LHCN-M2 (cell line): ENCODE measurements around the gene CFAP20. TPM values are rescaled to one million over a fixed set of nuclear protein-coding genes. Genes with fewer than 3 reads are reported as not detected.

Experiments
- DNase-seq: peaks from one replicate; pipeline ENCODE4 v3.0.0-alpha.2; 2012; ENCODE audit warnings: low read depth
- total RNA-seq: library from RNA; depleted of rRNA; stranded (reverse); fragments of >200 nt; gene quantifications from 2 replicates; pipeline ENCODE4 v1.2.3, GENCODE V29; 2014

The CFAP20 gene
- total RNA-seq, 1 experiment from 2014 or later = 70.2 TPM

DNA sequence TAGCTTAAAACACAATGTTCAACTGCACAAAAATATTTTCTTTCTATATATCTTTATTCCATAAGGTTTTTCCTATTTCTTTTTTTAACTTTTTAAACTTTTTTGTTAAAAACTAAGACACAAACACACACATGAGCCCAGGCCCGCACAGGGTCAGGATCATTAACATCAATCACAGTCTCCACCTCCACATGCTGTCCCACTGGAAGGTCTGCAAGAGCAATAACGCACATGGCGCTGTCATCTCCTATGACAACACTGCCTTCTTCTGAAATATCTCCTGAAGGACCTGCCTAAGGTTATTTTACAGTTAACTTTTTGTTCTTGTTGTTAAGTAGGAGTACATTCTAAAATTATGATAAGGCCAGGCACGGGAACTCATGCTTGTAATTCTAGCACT is 4.1 kb downstream of the CFAP20 start:
- no peak for DNase-seq

DNA sequence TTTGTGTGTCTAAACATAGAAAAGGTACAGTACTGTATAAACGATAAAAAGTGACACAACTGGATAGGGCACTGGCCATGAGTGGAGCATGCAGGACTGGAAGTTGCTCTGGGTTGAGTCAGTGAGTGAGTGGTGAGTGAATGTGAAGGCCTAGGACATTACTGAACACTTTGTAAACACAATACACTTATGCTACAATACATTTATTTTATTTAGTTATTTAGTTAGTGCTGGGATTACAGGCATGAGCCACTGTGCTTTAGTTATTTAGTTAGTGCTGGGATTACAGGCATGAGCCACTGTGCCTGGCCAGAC is 4.6 kb downstream of the CFAP20 start:
- peak; percentile 31 for DNase-seq

DNA sequence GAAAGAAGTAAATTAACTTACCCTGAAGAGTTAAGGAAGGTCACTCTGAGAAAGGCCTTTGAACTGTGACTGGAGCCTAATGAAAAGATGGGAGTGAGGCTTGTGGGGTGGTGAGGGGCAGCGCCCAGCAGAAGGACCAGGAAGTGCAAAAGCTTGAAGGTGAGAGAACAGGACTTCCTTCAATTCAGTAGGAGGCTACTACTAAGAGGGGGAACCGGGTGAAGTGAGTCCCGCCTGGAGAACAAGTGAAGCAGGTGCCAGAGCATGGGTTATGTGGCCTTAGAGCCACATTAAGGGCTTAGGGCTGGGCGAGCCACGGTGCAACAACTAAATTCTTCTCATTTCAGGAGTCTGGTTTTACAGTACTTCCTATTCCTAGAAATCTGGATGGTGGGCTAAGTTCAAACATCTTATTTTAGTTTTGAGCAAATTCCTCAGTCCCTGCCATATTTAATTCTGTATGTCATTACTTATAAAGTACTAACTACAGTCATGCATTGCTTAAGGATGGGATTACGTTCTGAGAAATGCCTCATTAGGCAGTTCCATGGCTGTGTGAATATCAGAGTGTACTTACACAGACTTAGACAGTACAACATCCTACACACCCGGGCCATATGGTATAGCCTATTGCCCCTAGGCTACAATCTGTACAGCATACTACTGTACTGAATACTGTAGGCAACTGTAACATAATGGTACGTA is 5.1 kb downstream of the CFAP20 start:
- no peak for DNase-seq

DNA sequence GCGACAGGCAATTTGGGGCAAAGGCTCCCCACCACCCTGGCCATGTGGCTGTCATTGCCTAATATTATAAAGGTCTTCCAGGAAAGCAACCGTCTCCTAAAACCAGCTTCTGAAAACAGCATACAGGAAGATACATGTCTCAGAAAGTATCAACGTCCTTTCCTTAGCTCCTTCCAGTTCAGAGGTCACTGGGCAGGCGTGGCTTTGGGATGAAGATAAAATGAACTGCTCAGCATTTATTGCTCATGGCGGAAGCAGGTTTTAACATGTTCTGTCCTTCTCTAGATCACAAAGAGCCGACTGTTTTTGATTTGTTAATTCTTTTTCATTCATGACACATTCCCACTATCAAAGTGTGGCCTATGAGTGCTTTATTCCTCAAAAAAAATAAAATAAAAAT is 8.0 kb downstream of the CFAP20 start:
- no peak for DNase-seq

DNA sequence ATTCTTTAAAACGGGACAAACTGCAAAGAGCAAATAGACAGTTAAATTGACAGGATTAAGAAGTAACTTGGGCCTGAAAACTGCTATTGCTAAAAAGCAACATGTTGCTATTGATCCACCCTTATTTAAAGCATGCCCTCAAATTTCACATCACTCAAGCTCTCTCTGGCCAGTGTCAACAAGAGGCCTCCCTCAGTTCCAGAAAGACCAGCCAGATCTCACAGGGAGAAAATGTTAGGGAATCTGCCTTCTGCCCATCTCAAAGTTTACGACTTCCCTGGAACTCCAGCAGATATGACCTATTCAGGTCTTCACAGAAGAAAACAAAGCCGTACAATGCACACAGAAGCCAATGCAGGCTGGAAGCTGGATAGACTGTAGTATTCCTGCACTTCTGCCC is 8.9 kb downstream of the CFAP20 start:
- DNase-seq = no peak

DNA sequence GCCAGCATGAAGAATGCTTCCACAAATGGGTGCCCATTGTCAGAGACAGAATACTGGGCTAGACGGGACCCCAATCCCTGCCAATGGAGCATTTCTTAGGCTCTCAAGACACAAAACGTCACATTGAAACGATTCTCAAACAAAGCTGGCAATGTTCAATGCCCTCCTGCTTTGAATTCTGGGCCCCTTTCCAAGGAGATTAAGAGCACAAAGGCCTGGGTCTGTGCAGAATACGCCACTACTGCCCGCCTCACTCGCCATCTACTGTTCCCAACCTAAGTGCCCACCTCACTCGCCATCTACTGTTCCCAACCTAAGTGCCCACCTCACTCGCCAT is 9.7 kb downstream of the CFAP20 start:
- DNase-seq = no peak

DNA sequence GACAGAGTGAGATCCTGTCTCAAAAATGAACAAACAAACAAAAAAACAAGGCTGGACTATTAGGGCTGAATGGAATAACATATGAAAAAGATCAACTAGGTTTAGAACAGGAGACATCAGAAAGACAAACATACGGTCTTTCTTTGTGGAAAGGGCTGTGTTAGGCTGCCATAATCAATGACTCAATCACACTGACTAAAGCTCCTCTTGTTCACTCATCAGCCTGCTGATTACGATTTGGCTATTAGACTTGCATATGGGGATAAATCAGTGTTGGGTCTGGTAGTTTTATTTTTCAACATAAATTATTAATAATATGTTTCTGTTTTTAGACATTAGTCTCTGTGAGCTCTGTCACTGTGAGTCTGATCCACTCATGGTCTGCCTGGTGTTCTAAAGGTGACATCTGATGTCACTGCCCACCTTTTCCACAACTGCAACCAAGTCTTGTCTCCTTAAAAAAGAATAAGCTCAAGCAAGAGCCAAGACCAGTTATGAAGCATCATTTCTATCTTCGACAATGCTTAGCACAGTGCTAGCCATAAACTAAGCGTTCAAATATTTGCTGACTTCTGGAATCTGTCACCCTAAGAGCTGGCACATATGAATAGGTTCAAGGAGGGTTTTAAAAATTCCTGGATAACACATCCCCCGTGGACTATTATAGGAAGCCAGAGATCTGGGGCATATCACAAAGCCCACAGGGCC is 10.2 kb downstream of the CFAP20 start:
- no peak for DNase-seq

DNA sequence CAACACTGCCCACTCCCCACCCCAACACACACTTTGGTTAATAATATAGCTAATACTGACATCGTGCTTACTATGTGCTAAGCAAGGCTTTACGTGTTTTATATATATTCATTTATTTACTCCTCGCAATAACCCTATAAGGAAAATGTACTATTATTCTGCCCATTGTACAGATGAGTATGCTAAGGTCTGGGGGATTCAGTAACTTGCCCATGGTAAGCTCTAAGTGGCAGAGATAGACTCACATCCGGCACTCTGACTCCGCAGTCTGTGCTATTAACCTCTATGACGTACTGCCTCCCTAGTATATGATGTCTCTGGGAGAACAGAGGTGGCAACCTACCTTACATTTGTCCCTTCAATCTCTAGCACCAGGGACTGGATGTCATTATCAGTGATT is 12.7 kb downstream of the CFAP20 start:
- no peak for DNase-seq

DNA sequence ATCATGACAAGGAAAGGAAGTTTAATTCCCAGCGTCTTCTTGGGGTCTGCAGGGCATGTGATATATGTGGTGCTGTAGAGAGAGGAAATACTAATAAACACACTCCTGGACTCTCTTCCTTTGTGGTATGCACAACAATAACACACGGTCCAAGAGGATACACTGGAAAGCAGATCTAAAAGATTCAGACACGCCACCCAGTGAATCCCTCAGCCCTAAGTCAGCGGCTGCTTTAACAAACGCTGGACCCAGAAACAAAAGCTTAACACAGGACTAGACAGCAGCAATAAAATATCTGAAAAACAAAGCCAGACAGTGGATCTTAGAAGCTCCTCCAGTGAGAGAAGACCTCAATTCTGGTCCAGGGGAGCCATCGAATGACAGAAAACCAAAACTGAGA is 13.1 kb downstream of the CFAP20 start:
- no peak for DNase-seq

DNA sequence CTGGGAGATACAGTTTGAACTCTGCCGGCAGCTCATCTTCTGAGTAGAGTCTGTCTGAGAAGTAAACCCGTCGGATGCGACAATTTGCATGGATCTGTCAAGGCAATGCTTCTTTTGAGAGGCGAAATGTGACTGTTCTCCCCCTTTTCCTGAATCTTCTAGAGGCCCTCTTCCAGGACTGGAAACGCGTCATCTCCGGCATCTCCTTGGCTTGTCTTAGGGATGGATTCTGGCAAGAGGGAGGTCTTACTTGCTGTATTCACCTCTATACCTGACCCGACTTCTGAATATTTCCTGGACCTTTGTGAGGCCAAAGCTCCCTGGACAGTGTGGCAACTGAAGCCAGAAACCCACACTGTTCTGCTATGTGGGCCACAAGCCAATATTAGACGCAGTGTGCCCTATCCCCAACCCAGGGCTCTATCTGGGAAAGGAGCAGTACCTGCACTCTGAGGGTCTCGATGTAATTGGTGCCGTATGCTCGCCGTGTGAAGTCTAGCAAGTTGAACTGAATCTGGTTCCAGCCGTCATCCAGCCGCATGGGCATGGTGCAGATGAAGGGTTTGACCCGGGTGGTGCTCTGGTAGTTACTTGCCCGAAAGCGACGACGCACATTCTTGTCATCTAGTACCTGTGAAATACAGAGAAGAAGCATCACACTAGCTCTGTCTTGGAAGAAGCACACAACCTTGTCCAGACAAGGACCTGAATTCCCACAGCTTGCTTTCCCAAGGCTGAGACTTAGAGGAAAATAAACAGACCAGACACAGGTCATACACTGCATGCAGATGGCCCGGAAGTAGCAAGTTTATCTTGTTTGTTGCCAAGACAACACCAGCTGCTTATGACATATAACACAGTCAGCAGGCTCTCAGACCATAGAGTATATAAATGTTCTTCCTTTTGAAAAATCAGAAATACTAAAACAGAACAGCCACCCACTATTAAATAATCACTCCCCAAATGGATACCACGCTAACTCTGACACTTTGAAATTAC is 14.1 kb downstream of the CFAP20 start:
- DNase-seq = no peak

DNA sequence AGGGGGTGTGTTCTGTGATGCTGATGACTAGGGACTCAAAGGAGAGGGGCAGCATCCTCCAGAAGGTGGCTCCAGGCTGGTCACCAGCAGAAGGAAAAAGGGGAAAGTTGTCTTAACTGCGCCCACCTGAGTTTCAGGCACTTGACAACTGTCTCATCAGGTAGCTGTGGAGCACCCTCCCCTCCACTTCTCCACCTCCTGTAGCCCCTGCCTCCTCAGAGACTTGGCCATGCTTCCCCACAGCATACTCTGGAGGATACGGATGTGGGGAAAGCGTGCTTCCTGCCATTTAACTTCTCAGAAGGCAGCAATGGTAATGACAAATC is 17.9 kb downstream of the CFAP20 start:
- DNase-seq = no peak

DNA sequence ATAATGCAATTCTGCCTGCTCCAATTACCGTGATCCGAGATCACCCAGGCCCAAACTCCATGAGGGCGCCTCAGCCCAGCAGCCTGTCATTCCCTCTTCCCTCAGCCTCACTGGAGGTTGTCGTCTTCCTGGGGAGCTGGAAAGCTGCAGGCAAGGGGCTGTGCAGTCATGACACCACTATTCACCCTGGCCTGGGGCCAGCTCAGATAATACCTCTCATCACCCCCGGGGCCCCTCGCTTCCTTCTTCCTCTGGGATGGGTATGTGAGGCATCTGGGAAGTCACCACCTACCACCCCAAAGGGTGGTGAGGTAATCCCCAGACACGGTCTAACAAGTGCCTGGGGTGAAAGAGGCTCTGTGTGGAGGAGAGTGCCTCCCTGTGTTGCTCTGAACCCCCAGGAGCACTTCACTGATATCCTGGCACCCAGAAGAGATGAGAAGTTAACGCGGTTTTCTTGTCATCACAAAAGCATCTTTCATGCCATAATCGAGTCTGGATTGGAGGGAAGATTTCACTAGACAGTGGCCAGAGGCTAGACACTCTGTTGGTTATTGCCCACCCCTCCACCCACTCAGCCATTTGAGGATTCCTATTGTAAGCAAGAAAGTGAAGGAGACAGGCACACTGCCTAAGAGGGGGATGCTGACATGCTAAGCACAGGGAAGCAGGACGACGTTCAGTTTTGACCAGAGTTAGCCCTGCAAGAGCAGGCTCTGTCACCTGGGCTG is 18.4 kb downstream of the CFAP20 start:
- no peak for DNase-seq

DNA sequence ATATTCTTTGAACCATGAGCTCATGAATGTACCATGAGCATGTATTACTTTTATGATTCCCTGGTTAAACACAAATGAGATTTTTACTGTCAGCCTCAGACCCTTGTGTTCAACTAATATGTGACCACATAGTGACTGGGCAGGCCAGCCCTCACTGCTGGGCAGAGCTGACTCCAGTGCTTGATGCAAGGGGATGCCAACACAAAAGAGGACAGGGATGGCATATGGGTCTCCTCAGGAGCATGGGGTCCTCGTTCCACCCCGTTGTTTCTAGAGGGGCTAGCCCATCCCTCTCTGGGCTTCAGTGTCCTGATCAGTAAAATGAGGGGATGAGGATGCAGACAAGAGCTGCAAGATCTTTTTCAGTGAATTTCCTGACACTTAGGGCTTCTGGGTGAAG is 19.3 kb downstream of the CFAP20 start:
- DNase-seq = no peak

DNA sequence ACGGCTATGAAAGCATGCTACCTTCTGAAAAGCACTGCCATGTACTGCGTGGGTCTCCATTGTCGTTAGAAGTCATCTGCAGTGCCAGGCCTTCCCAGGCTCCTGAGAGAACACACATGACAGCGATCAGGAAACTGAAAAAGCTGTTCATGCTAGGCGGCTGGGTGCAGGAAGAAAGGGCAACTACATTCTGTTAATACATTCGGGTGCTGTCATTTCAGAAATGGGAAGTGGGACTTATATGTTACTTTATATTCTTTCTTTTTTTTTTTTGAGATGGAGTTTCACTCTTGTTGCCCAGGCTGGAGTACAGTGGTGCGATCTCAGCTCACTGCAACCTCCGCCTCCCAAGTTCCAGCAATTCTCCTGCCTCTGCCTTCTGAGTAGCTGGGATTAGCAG is 19.9 kb downstream of the CFAP20 start:
- DNase-seq = no peak

DNA sequence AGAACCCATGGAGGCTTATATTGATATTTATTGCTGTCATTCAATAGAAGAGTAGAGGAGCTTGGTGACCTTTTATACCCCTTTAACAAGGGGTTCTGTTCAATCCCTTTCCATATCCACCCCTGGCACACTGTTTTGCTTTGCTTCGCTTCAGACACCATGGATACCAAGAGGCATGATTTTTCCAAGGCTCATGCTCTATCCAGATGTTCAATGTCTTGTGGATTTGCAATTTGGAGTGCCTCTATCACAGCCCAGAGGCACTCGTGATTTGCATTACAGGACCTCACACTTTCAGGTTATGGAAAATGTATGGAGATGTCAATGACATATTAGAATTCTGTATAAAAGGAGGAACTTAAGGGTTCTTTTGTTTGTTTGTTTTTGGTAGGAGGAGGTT is 21.5 kb downstream of the CFAP20 start:
- no peak for DNase-seq

DNA sequence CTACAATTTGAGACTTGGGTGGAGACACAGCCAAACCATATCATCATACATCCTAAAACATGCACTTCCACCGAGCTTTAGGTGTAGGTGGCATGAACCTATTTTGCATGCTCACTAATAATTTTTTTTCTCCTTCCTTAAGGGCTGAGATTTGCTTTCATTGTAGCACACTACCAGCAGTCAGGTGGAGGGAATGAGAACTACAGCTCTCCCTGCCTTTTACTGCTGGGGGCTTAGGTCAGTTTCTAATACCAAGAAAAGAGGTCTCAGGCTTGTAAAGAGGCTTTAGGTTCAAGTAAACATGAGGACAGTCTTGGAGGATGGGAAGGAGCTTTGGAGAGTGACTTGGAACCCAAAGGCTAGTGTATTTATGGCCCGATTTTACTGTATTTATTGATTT is 22.0 kb downstream of the CFAP20 start:
- DNase-seq = no peak

DNA sequence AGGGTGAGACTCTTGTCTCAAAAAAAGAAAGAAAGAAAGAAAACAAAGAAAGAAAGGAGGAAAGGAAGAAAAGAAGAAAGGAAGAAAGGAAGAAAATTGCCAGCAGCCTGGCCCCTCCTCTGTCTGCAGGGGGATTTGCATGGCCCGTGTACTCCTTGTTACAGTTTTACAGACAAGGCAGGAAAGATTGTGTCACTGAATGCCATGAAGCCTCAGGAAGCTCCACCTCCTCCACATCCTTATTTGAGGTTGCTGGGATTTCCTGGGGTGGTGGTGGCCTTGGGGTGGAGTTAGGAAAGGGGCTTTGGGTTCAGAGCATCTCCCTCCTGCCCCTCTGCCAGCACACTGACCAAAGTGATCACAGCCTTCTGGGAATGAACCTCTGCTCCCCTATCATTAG is 23.6 kb downstream of the CFAP20 start:
- DNase-seq = no peak

DNA sequence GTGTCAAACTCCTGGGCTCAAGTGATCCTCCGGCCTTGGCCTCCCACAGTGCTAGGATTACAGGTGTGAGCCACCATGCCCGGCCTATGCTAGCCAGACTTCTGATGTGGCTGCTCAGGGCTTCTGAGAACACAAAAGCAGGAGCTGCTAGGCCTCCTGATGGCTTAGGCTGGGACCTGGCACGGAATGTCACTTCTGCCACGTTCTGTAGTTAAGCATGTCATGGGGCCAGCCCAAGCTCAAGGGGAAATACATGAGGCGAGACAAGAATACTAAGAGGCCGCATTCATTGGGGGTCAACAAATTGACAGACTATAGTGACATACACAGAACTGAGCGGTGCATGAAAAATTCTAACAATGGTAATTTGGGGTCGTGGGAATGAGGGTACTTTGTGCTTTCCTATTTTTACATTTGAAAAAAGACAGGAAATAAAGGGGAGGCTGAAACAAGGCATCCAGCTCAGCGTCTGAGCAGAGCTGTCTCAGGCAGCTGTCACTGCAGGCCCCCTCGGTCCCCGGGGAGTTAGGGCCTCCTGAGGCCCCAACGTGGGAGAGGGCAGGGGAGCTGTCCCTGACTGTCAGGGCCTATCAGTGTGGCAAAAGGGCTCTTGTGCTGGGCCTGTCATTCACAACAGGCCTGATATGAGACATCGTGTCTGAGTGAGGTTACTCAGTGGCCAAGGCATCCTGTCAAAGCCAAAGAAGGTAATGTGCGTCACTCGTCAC is 26.4 kb downstream of the CFAP20 start:
- DNase-seq = no peak

DNA sequence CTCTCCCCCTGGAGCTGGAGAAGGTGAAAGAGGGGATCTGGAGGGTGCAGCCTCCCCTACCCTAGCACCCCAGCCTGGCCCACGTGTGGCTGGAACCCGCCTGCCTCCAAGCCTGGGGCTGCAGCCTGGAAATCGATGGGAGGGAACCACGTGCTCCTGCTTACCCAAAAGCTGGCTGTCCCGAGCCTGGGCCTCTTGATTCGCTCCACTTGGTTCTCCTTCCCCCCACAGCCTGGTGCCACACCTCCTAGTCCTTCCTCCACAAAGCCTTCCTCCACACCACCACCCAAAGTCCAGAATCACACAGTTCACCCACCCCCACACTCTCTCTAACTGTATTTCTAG is 29.3 kb downstream of the CFAP20 start:
- DNase-seq = no peak

DNA sequence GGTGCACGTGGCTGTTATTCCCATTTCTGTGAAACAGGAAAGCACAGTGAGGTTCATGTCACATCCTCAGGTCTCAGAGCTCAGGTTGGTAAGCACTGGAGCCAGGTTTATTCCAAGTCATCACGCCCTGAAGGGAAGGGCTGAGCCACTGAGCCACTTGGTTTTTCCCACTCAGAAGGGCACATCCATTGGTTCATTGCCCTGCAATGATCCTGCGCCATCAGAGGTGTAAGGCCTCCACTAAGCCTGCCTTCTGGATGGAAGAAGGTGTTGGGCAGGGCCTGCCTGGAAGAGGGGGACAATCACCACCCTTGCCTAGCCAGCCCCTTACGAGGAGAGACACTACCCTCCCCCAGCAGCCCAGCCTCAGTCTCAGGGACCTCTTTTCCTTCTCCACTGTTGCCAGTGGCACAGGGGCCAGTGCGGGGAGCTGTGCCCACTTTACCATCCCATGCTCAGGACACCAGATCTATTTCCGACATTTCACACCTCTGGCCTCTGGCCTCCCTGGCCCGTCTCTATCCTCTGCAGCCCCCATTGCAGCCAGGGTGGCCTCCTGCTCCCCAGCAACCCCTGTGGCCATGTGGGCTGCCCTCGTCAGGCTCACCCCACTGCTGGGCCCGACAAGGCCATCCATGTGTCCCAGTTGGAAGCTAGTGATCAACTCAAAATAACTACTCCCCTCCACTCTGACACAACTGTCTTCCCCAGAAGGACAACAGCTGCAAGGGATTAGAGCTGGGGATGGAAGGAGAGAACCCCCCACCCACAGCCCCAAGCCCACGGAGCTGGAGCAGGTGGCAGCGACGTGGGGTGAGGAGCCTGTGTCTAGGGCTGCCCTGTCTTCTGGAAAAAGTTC is 29.9 kb downstream of the CFAP20 start:
- peak; percentile 15 for DNase-seq
